HepG2 (cell line): ENCODE measurements around the gene C1QC. TPM values are rescaled to one million over a fixed set of nuclear protein-coding genes. Genes with fewer than 3 reads are reported as not detected.

Experiments
- ATAC-seq: fragments of 200-7000 bp; cut with Tn5 transposase; 3 replicates; pipeline ENCODE4 v1.9.1; 2020; ENCODE audit warnings: mild to moderate bottlenecking, moderate library complexity
- BruUV-seq: library from RNA; stranded (reverse); fragments of 400-500 nt; replicated peaks from 2 replicates; lab custom pipeline; 2021; lab: Mats Ljungman, UMichigan
- CTCF ChIA-PET: fragments of 300-600 bp; formaldehyde crosslinking; extraction: SDS; loops from one replicate; lab custom pipeline; 2021; ENCODE audit warnings: low total read pairs, inconsistent platforms, low intra/inter-chr PET ratio; lab: Yijun Ruan, JAX
- POLR2A ChIA-PET: fragments of 350-600 bp; sonication (Branson Sonifier 250); formaldehyde crosslinking; loops from one replicate; lab custom pipeline; 2020; ENCODE audit warnings: antibody characterized with exemption, inconsistent platforms; lab: Yijun Ruan, JAX
- DNase-seq: peaks from one replicate; pipeline ENCODE4 v3.0.0-alpha.2; 2015; ENCODE audit warnings: low spot score
- FAIRE-seq: peaks from 3 replicates; lab custom pipeline; 2011; peaks lifted over from hg19 to GRCh38; lab: Jason Lieb, UNC
- H2AFZ ChIP-seq: one replicate; pipeline ENCODE4 v1.6.1; 2011; ENCODE audit warnings: low read length, inconsistent platforms
- H3K27ac ChIP-seq: fragments of 300-600 bp; 3 replicates; pipeline ENCODE4 v1.8.0; 2011; ENCODE audit warnings: mixed run types, mild to moderate bottlenecking, mixed read lengths, low read length, inconsistent platforms; ENCODE audit not compliant: insufficient read depth; ENCODE audit errors: extremely low read length
- H3K27me3 ChIP-seq, 2 experiments: fragments of 200-600 bp in 1 of 2; 2 replicates in 1 of 2; 3 replicates in 1 of 2; pipeline versions ENCODE4 v1.6.0 to v1.8.0; 2011; ENCODE audit warnings: low read length in 2 of 2, mild to moderate bottlenecking in 2 of 2, moderate library complexity in 2 of 2, inconsistent platforms in 1 of 2; ENCODE audit not compliant: insufficient read depth in 2 of 2, control insufficient read depth in 1 of 2
- H3K36me3 ChIP-seq, 2 experiments: fragments of 200-600 bp in 1 of 2; replicated peaks in 1 of 2; 2 replicates in 1 of 2; 3 replicates in 1 of 2; pipeline versions ENCODE4 v1.5.1 to v1.8.0; 2011; ENCODE audit warnings: low read length in 2 of 2, inconsistent platforms in 1 of 2; ENCODE audit not compliant: insufficient read depth in 2 of 2, control insufficient read depth in 1 of 2
- H3K4me1 ChIP-seq: 2 replicates; pipeline ENCODE4 v1.5.1; 2012; ENCODE audit warnings: low read length, inconsistent platforms; ENCODE audit not compliant: insufficient read depth
- H3K4me2 ChIP-seq: 2 replicates; pipeline ENCODE4 v1.6.0; 2011; ENCODE audit warnings: low read depth, low read length, inconsistent platforms
- H3K4me3 ChIP-seq, 3 experiments: fragments of 200-600 bp in 1 of 3; sonication (generic), shearing (Covaris generic) in 1 of 3; replicated peaks in 1 of 3; 2 replicates each; pipeline ENCODE4 v1.5.1; 2011 to 2016; ENCODE audit warnings: low read length in 3 of 3, inconsistent platforms in 2 of 3, low read depth in 2 of 3, mild to moderate bottlenecking in 2 of 3, control low read depth in 1 of 3, mixed read lengths in 1 of 3; ENCODE audit not compliant: insufficient read depth in 1 of 3
- H3K79me2 ChIP-seq: one replicate; pipeline ENCODE4 v1.6.1; 2011; ENCODE audit warnings: low read length, inconsistent platforms; ENCODE audit not compliant: insufficient read depth
- H3K9ac ChIP-seq: 2 replicates; pipeline ENCODE4 v1.6.0; 2011; ENCODE audit warnings: mild to moderate bottlenecking, low read depth, low read length, inconsistent platforms; ENCODE audit not compliant: insufficient read depth
- H3K9me3 ChIP-seq: 2 replicates; pipeline ENCODE4 v1.5.1; 2012; ENCODE audit warnings: mild to moderate bottlenecking, low read length
- H4K20me1 ChIP-seq: 2 replicates; pipeline ENCODE4 v1.6.0; 2011; ENCODE audit warnings: inconsistent platforms, mild to moderate bottlenecking, low read length, moderate library complexity; ENCODE audit not compliant: insufficient read depth
- ISX ChIP-seq: sonication (generic); formaldehyde crosslinking; conservative IDR thresholded peaks from 2 replicates; pipeline ENCODE4 v1.5.0; 2020; ENCODE audit warnings: missing genetic modification reagents
- PHF8 ChIP-seq: sonication (generic); formaldehyde crosslinking; IDR thresholded peaks from 2 replicates; pipeline ENCODE4 v1.5.0; 2020; ENCODE audit warnings: missing genetic modification reagents
- ZBTB38 ChIP-seq: sonication (generic); formaldehyde crosslinking; IDR thresholded peaks from 2 replicates; pipeline ENCODE4 v1.5.1; 2020; ENCODE audit warnings: mild to moderate bottlenecking, missing genetic modification reagents
- ZC3H4 ChIP-seq: sonication (generic); formaldehyde crosslinking; IDR thresholded peaks from 2 replicates; pipeline ENCODE4 v1.4.0; 2020; ENCODE audit warnings: missing genetic modification reagents, borderline replicate concordance
- ZNF552 ChIP-seq: sonication (generic); formaldehyde crosslinking; IDR thresholded peaks from 2 replicates; pipeline ENCODE4 v1.9.0; 2022; ENCODE audit warnings: missing genetic modification reagents, mild to moderate bottlenecking, borderline replicate concordance
- ZNF776 ChIP-seq: sonication (generic); formaldehyde crosslinking; IDR thresholded peaks from 2 replicates; pipeline ENCODE4 v1.4.0; 2020; ENCODE audit warnings: mild to moderate bottlenecking, missing genetic modification reagents
- WGBS: methylation state at CpG from one replicate; pipeline ENCODE4 v1.1.6; 2017; ENCODE audit warnings: low lambda C conversion rate; 5-methylcytosine and 5-hydroxymethylcytosine counted together
- in situ Hi-C: cut with HindIII; loops from 2 replicates; pipeline ENCODE4 v1.10.0; 2017; ENCODE audit warnings: low pct_unique_long_range_greater_than_20kb; ENCODE audit not compliant: extremely low pct_ligation_motif_present
- intact Hi-C: fragments of 100-400 bp; cut with micrococcal nuclease; formaldehyde crosslinking; loops from one replicate; pipeline ENCODE4 v1.10.0; 2022; ENCODE audit not compliant: unreplicated experiment
- polyA plus RNA-seq, 8 experiments: library from polyadenylated mRNA; depleted of rRNA in 3 of 8; stranded (reverse) in 7 of 8; unstranded in 1 of 8; fragments of >200 nt; fragmentation: Illumina TruSeq in 4 of 8; extraction: Trizol in 4 of 8; gene quantifications; 2 replicates each; pipeline versions ENCODE4 v1.2.1 to v1.2.3, GENCODE V29; 2011 to 2016; ENCODE audit warnings: low read depth in 4 of 8, missing spikeins in 1 of 8, mixed read lengths in 1 of 8; ENCODE audit not compliant: insufficient read depth in 1 of 8
- total RNA-seq, 5 experiments: library from RNA; depleted of rRNA; stranded (reverse); fragments of >200 nt; fragmentation: Illumina TruSeq; extraction: Trizol; gene quantifications; 2 replicates each; pipeline ENCODE4 v1.2.3, GENCODE V29; 2016; ENCODE audit warnings: low read depth in 1 of 5
- TF ChIP-seq, protein P1 (sequence below): sonication (generic); IDR thresholded peaks from 2 replicates; pipeline ENCODE4 v1.6.1; 2016; ENCODE audit warnings: low read depth, borderline replicate concordance
- TF ChIP-seq, protein P2 (sequence below): sonication (generic); formaldehyde crosslinking; IDR thresholded peaks from 2 replicates; pipeline ENCODE4 v1.8.1; 2022; ENCODE audit warnings: low read depth, mild to moderate bottlenecking, missing genetic modification reagents

Gene C1QC
- total and polyA plus RNA-seq, 2 of the 13 experiments (the other 11 are each of a cell fraction or from before 2014, with no cell fraction given) = not detected

DNA sequence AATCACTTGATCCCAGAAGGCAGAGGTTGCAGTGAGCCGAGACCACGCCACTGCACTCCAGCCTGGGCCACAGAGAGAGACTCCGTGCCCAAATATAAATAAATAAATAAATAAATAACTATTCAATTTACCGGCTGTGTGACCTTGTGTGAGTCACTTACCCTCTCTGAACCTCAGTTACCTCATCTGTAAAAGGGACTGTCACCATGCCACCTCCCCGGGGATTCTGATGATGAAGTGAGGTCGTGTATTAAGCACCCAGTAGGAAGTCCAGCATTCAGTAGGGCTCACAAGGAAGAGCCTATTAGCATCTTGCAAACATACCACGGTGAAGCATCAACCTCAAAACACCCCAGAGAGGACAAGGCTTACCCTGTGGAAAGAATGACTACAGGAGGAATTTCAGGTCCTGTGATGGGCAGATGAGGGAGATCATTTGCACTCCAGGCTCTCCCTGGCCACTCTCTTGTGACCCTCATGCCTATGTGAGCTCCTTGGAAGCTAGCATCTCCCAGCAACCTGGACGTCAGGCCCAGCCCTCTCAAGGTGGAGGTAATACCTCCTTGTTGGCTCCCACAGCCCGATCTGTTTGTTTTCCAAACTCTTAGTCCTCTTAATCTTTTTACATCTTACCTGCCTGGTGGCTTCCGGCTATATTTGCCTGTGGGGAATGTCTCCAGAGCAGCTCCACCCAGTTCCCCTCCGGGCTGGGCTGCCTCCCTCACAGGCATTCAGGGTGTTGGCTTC lies 14.6 kb upstream of the C1QC start (continued):
- TF ChIP-seq, protein P1, sequence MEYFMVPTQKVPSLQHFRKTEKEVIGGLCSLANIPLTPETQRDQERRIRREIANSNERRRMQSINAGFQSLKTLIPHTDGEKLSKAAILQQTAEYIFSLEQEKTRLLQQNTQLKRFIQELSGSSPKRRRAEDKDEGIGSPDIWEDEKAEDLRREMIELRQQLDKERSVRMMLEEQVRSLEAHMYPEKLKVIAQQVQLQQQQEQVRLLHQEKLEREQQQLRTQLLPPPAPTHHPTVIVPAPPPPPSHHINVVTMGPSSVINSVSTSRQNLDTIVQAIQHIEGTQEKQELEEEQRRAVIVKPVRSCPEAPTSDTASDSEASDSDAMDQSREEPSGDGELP = no peak
- TF ChIP-seq ISX (CRISPR knock-in tag) (no peak), ZBTB38 (no peak), PHF8 (CRISPR knock-in tag) (no peak)

DNA sequence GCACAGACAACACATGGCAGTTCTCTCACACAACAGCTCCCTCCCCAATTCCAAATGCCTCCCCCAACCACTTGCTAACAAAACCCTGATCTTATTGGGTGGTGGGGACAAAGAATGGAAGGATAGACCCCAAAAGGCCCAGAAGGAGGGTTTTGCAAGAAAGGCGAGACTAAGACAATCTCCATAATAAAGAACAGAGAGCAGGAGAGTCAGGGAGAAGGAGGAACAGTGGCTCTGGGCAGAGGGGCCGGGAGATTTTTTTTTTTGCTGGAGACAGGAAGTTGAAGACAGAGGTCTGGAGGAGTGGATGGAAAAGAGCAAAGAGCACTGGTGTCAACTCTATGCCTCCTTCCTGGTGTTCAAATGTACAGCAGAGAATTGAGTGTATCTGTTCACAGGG lies 13.5 kb upstream of the C1QC start:
- Histone ChIP-seq H3K4me2 (no peak overlapping the region), H3K27ac (no peak overlapping the region), H4K20me1 (no peaks in the 10 kb centered on the region), H3K9me3 (no peaks in the 10 kb centered on the region), H3K79me2 (no peaks in the 10 kb centered on the region), H2AFZ (no peak overlapping the region), H3K36me3 (no peaks in the 10 kb centered on the region), H3K4me3 (no peak overlapping the region), H3K27me3 (peaks cover 3 to 42% of the 10 kb centered on the region in 2 experiments; a peak in 2 of 5 replicates), H3K4me1 (no peaks in the 10 kb centered on the region), H3K9ac (no peak overlapping the region)
- 37% methylated on average over 2 of the region's 2 CpGs for WGBS
- intact Hi-C loops = no loop called here
- FAIRE-seq (no peak), DNase-seq (no peak), ATAC-seq (no peak)
- ChIA-PET POLR2A (no interaction called here), CTCF (no interaction called here)
- no TSS peak for BruUV-seq
- in situ Hi-C loops = no loop called here
- TF ChIP-seq ZC3H4 (CRISPR knock-in tag) = no peak
- TF ChIP-seq ZNF776 (CRISPR knock-in tag) = no peak
- TF ChIP-seq, protein P2, sequence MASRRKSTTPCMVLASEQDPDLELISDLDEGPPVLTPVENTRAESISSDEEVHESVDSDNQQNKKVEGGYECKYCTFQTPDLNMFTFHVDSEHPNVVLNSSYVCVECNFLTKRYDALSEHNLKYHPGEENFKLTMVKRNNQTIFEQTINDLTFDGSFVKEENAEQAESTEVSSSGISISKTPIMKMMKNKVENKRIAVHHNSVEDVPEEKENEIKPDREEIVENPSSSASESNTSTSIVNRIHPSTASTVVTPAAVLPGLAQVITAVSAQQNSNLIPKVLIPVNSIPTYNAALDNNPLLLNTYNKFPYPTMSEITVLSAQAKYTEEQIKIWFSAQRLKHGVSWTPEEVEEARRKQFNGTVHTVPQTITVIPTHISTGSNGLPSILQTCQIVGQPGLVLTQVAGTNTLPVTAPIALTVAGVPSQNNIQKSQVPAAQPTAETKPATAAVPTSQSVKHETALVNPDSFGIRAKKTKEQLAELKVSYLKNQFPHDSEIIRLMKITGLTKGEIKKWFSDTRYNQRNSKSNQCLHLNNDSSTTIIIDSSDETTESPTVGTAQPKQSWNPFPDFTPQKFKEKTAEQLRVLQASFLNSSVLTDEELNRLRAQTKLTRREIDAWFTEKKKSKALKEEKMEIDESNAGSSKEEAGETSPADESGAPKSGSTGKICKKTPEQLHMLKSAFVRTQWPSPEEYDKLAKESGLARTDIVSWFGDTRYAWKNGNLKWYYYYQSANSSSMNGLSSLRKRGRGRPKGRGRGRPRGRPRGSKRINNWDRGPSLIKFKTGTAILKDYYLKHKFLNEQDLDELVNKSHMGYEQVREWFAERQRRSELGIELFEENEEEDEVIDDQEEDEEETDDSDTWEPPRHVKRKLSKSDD = no peak
- TF ChIP-seq ZNF552 = no peak
